Activated CD4-positive, alpha-beta T cell treated with anti-CD3 and anti-CD28 coated beads, Interleukin-2, amount 10 ng/mL, durations not matched to agents 7 days and 5 days (primary cell): Measurements from ENCODE around the gene TRPV4. TPM values are rescaled to one million over a fixed set of nuclear protein-coding genes. Genes with fewer than 3 reads are reported as not detected.

Experiments used
- CTCF ChIA-PET: fragments of 350-600 bp; sonication (Branson Sonifier 250); formaldehyde crosslinking; loops from one replicate; lab custom pipeline; 2021; ENCODE audit warnings: antibody characterized with exemption; lab: Charles Lee
- POLR2A ChIA-PET: fragments of 350-600 bp; sonication (Branson Sonifier 250); formaldehyde crosslinking; loops from one replicate; lab custom pipeline; 2021; ENCODE audit warnings: antibody characterized with exemption; lab: Charles Lee
- DNase-seq: peaks from one replicate; pipeline ENCODE4 v3.0.0-alpha.2; 2020
- H3K27ac Mint-ChIP-seq: one replicate; pipeline ENCODE4 v1.8.0; 2021; ENCODE audit warnings: mild to moderate bottlenecking, moderate library complexity, mixed read lengths
- H3K27me3 Mint-ChIP-seq: one replicate; pipeline ENCODE4 v1.8.0; 2021; ENCODE audit warnings: mixed read lengths
- H3K36me3 Mint-ChIP-seq: one replicate; pipeline ENCODE4 v1.8.0; 2021; ENCODE audit warnings: low read depth, mixed read lengths
- H3K4me1 Mint-ChIP-seq: one replicate; pipeline ENCODE4 v1.8.0; 2021; ENCODE audit warnings: mixed read lengths
- H3K4me3 Mint-ChIP-seq: one replicate; pipeline ENCODE4 v1.8.0; 2021; ENCODE audit warnings: mild to moderate bottlenecking, moderate library complexity, mixed read lengths
- H3K9me3 Mint-ChIP-seq: one replicate; pipeline ENCODE4 v1.8.0; 2021; ENCODE audit warnings: mixed read lengths
- total RNA-seq, 2 experiments: library from RNA; stranded (reverse); gene quantifications; one replicate each; pipeline ENCODE4 v1.2.3, GENCODE V29; 2021

The TRPV4 gene
- total RNA-seq, 2 experiments from 2014 or later, result 0.17 TPM; not detected in 1

GRCh38 chr12:109831929-109832328 lies 1.3 kb downstream of the TRPV4 start:
- Mint-ChIP-seq H3K27ac (no peak overlapping the region), H3K36me3 (no peaks in the 10 kb centered on the region), H3K27me3 (peaks cover 28% of the 10 kb centered on the region), H3K4me1 (peaks cover 4% of the 10 kb centered on the region), H3K4me3 (no peak overlapping the region), H3K9me3 (no peaks in the 10 kb centered on the region)
- POLR2A ChIA-PET, result no interaction called here
- CTCF ChIA-PET, result interaction anchor here (4.5 kb wide), 1 partner anchor 13 kb away, joined by 18 read pairs; no protein-coding TSS in a partner anchor
- DNase-seq, result no peak

GRCh38 chr12:109831365-109831764 lies 1.8 kb downstream of the TRPV4 start:
- H3K36me3 Mint-ChIP-seq, result no peaks in the 10 kb centered on the region
- H3K27ac Mint-ChIP-seq, result no peak overlapping the region
- ChIA-PET CTCF (interaction anchor here (1.6 to 4.5 kb wide), 2 partner anchors 14 to 32 kb away, joined by 3 to 18 read pairs; no protein-coding TSS in a partner anchor), POLR2A (no interaction called here)
- peaks cover 28% of the 10 kb centered on the region for H3K27me3 Mint-ChIP-seq
- peaks cover 4% of the 10 kb centered on the region for H3K4me1 Mint-ChIP-seq
- H3K4me3 Mint-ChIP-seq, result no peak overlapping the region
- no peak for DNase-seq
- no peaks in the 10 kb centered on the region for H3K9me3 Mint-ChIP-seq

GRCh38 chr12:109830718-109831117 lies 2.5 kb downstream of the TRPV4 start:
- no peak for DNase-seq
- Mint-ChIP-seq H3K36me3 (no peaks in the 10 kb centered on the region), H3K4me3 (no peak overlapping the region), H3K9me3 (no peaks in the 10 kb centered on the region), H3K4me1 (peaks cover 4% of the 10 kb centered on the region), H3K27ac (no peak overlapping the region), H3K27me3 (peaks cover 28% of the 10 kb centered on the region)
- CTCF ChIA-PET, result interaction anchor here (1.6 to 4.5 kb wide), 2 partner anchors 14 to 31 kb away, joined by 3 to 18 read pairs; no protein-coding TSS in a partner anchor
- POLR2A ChIA-PET, result no interaction called here

GRCh38 chr12:109830267-109830666 lies 2.9 kb downstream of the TRPV4 start:
- CTCF ChIA-PET, result interaction anchor here (0.7 to 4.5 kb wide), 4 partner anchors 13 to 31 kb away, joined by 3 to 18 read pairs (median 8); no protein-coding TSS in a partner anchor
- no peaks in the 10 kb centered on the region for H3K36me3 Mint-ChIP-seq
- H3K4me3 Mint-ChIP-seq, result no peak overlapping the region
- no peaks in the 10 kb centered on the region for H3K9me3 Mint-ChIP-seq
- DNase-seq, result no peak
- peaks cover 27% of the 10 kb centered on the region for H3K27me3 Mint-ChIP-seq
- no peak overlapping the region for H3K27ac Mint-ChIP-seq
- H3K4me1 Mint-ChIP-seq, result peaks cover 4% of the 10 kb centered on the region
- POLR2A ChIA-PET, result no interaction called here

GRCh38 chr12:109829667-109830066 lies 3.5 kb downstream of the TRPV4 start:
- no peaks in the 10 kb centered on the region for H3K36me3 Mint-ChIP-seq
- H3K27me3 Mint-ChIP-seq, result peaks cover 25% of the 10 kb centered on the region
- POLR2A ChIA-PET, result no interaction called here
- no peaks in the 10 kb centered on the region for H3K9me3 Mint-ChIP-seq
- H3K4me1 Mint-ChIP-seq, result peaks cover 4% of the 10 kb centered on the region
- DNase-seq, result no peak
- CTCF ChIA-PET, result interaction anchor here (0.7 to 4.5 kb wide), 7 partner anchors 13 to 54 kb away, joined by 3 to 18 read pairs (median 4); no protein-coding TSS in a partner anchor
- no peak overlapping the region for H3K4me3 Mint-ChIP-seq
- no peak overlapping the region for H3K27ac Mint-ChIP-seq

GRCh38 chr12:109828754-109829511 lies 4.3 kb downstream of the TRPV4 start:
- no peak for DNase-seq
- Mint-ChIP-seq H3K27ac (no peak overlapping the region), H3K4me3 (no peak overlapping the region), H3K27me3 (peaks cover 20% of the 10 kb centered on the region), H3K9me3 (no peaks in the 10 kb centered on the region), H3K4me1 (peaks cover 4% of the 10 kb centered on the region), H3K36me3 (no peaks in the 10 kb centered on the region)
- ChIA-PET POLR2A (no interaction called here), CTCF (interaction anchor here (0.9 to 4.5 kb wide), 5 partner anchors 14 to 55 kb away, joined by 4 to 18 read pairs (median 10); no protein-coding TSS in a partner anchor)

GRCh38 chr12:109827566-109828550 lies 5.3 kb downstream of the TRPV4 start:
- ChIA-PET POLR2A (no interaction called here), CTCF (interaction anchor here (0.6 to 4.5 kb wide), 4 partner anchors 15 to 38 kb away, joined by 3 to 18 read pairs (median 11); no protein-coding TSS in a partner anchor)
- H3K4me1 Mint-ChIP-seq, result no peaks in the 10 kb centered on the region
- H3K9me3 Mint-ChIP-seq, result no peaks in the 10 kb centered on the region
- peaks cover 14% of the 10 kb centered on the region for H3K27me3 Mint-ChIP-seq
- no peak overlapping the region for H3K27ac Mint-ChIP-seq
- no peaks in the 10 kb centered on the region for H3K36me3 Mint-ChIP-seq
- no peak for DNase-seq
- no peak overlapping the region for H3K4me3 Mint-ChIP-seq

GRCh38 chr12:109827080-109827479 lies 6.1 kb downstream of the TRPV4 start:
- no peaks in the 10 kb centered on the region for H3K4me1 Mint-ChIP-seq
- H3K36me3 Mint-ChIP-seq, result no peaks in the 10 kb centered on the region
- H3K27ac Mint-ChIP-seq, result no peak overlapping the region
- no peak overlapping the region for H3K4me3 Mint-ChIP-seq
- H3K9me3 Mint-ChIP-seq, result no peaks in the 10 kb centered on the region
- H3K27me3 Mint-ChIP-seq, result peaks cover 12% of the 10 kb centered on the region
- no peak for DNase-seq
- ChIA-PET POLR2A (no interaction called here), CTCF (interaction anchor here (1.4 to 1.7 kb wide), 2 partner anchors 18 to 235 kb away, joined by 3 to 6 read pairs; no protein-coding TSS in a partner anchor)

GRCh38 chr12:109824731-109825130 lies 8.5 kb downstream of the TRPV4 start:
- CTCF ChIA-PET, result no interaction called here
- Mint-ChIP-seq H3K27ac (no peak overlapping the region), H3K9me3 (no peaks in the 10 kb centered on the region), H3K4me1 (no peaks in the 10 kb centered on the region), H3K27me3 (peaks cover 4% of the 10 kb centered on the region), H3K4me3 (no peak overlapping the region), H3K36me3 (no peaks in the 10 kb centered on the region)
- POLR2A ChIA-PET, result no interaction called here
- no peak for DNase-seq

GRCh38 chr12:109822951-109823411 lies 10.2 kb downstream of the TRPV4 start:
- no peak for DNase-seq
- no peak overlapping the region for H3K4me3 Mint-ChIP-seq
- ChIA-PET POLR2A (interaction anchor here (0.6 kb wide), 1 partner anchor 436 kb away, joined by 4 read pairs; no protein-coding TSS in a partner anchor), CTCF (interaction anchor here (0.6 kb wide), 2 partner anchors 67 to 609 kb away, joined by 3 to 4 read pairs; no protein-coding TSS in a partner anchor)
- no peaks in the 10 kb centered on the region for H3K4me1 Mint-ChIP-seq
- peaks cover 4% of the 10 kb centered on the region for H3K27me3 Mint-ChIP-seq
- H3K27ac Mint-ChIP-seq, result no peak overlapping the region
- no peaks in the 10 kb centered on the region for H3K36me3 Mint-ChIP-seq
- H3K9me3 Mint-ChIP-seq, result no peaks in the 10 kb centered on the region

GRCh38 chr12:109822416-109822815 lies 10.8 kb downstream of the TRPV4 start:
- no peak for DNase-seq
- no peaks in the 10 kb centered on the region for H3K36me3 Mint-ChIP-seq
- no peaks in the 10 kb centered on the region for H3K4me1 Mint-ChIP-seq
- H3K27me3 Mint-ChIP-seq, result peaks cover 4% of the 10 kb centered on the region
- H3K9me3 Mint-ChIP-seq, result no peaks in the 10 kb centered on the region
- ChIA-PET CTCF (no interaction called here), POLR2A (no interaction called here)
- no peak overlapping the region for H3K4me3 Mint-ChIP-seq
- H3K27ac Mint-ChIP-seq, result no peak overlapping the region

- no peak overlapping the region for H3K4me3 Mint-ChIP-seq
- ChIA-PET POLR2A (no interaction called here), CTCF (no interaction called here)
- no peaks in the 10 kb centered on the region for H3K36me3 Mint-ChIP-seq
- H3K27me3 Mint-ChIP-seq, result peaks cover 4% of the 10 kb centered on the region
- H3K9me3 Mint-ChIP-seq, result no peaks in the 10 kb centered on the region
- no peaks in the 10 kb centered on the region for H3K4me1 Mint-ChIP-seq
- H3K27ac Mint-ChIP-seq, result no peak overlapping the region
- DNase-seq, result no peak
These were observed 11.2 kb downstream of the TRPV4 start for GRCh38 chr12:109821968-109822367.
